ENCODE data around the gene NINL.
"Not testable (repeated sequence)": the region's sequence is repeated elsewhere in the genome, so short reads cannot be mapped to it uniquely, and the experiment has no call there.

NINL gene

DNA sequence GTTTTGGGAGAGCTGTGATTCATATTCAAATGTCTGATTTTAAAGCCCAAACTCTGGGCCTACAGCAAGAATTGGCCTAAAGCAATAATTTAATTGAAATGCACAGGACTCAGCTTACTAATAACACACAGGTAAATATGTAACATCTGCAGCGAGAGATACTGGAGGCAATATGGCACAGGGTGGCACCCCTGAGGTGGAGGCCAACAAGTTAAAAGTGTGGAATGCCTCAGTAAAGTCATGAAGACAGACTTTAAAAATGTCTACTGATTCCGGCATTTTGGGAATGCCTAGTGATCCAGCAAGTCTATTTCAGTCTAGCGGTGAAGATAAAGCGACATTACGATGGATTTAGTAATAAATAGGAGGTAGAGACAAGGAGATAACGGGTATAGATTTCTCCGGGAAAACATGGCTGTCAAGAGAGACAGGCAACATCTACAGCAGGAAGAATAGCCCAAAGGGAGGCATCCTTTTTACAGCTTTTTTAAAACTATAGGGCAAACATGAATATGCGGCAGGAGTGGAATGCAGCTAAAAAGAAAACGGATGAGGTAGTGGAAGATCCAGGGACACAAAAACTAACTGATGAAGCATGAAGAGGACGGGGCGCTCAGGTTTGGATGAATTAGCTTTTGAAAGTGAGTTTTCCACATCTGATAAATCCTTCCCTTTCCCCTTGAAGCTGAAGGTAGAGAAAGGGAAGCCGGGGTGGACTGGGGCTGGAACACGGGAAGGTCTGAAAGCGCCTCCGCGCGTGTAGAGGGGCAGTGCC, 37.3 kb upstream of the NINL start:
- peak overlapping the region; percentile 60 for H3K4me3 ChIP-seq (ENCODE audit: insufficient read depth, low read depth, low read length)
- H3K4me1 ChIP-seq (ENCODE audit: control insufficient read depth, insufficient read depth, low read length) = peaks cover 5% of the 10 kb centered on the region
- H3K9me3 ChIP-seq (ENCODE audit: control insufficient read depth, low read length) = no peaks in the 10 kb centered on the region
- 48 to 49% methylated on average over 17 of the region's 17 CpGs for WGBS, 2 experiments
- peaks cover 21% of the 10 kb centered on the region for H3K27me3 ChIP-seq (ENCODE audit: control insufficient read depth, insufficient read depth, low read length, poor library complexity, severe bottlenecking)
- H3K36me3 ChIP-seq (ENCODE audit: control insufficient read depth, insufficient read depth, low read length) = no peaks in the 10 kb centered on the region
- H3K27ac ChIP-seq (ENCODE audit: insufficient read depth, low read depth, low read length, poor library complexity, severe bottlenecking) = no peak overlapping the region

- peaks cover 21% of the 10 kb centered on the region for H3K27me3 ChIP-seq (ENCODE audit: control insufficient read depth, insufficient read depth, low read length, poor library complexity, severe bottlenecking)
- no peak overlapping the region for H3K27ac ChIP-seq (ENCODE audit: insufficient read depth, low read depth, low read length, poor library complexity, severe bottlenecking)
- H3K36me3 ChIP-seq (ENCODE audit: control insufficient read depth, insufficient read depth, low read length) = no peaks in the 10 kb centered on the region
- no peaks in the 10 kb centered on the region for H3K9me3 ChIP-seq (ENCODE audit: control insufficient read depth, low read length)
- no peak overlapping the region for H3K4me3 ChIP-seq (ENCODE audit: insufficient read depth, low read depth, low read length)
- H3K4me1 ChIP-seq (ENCODE audit: control insufficient read depth, insufficient read depth, low read length) = peaks cover 5% of the 10 kb centered on the region
- 96% methylated on average over 6 of the region's 6 CpGs for whole genome bisulfite sequencing, 2 experiments
Measured at GRCh38 chr20:25622049-25622448, 36.7 kb upstream of the NINL start.

GRCh38 chr20:25619514-25619913, 34.2 kb upstream of the NINL start:
- no peaks in the 10 kb centered on the region for H3K36me3 ChIP-seq (ENCODE audit: control insufficient read depth, insufficient read depth, low read length)

DNA sequence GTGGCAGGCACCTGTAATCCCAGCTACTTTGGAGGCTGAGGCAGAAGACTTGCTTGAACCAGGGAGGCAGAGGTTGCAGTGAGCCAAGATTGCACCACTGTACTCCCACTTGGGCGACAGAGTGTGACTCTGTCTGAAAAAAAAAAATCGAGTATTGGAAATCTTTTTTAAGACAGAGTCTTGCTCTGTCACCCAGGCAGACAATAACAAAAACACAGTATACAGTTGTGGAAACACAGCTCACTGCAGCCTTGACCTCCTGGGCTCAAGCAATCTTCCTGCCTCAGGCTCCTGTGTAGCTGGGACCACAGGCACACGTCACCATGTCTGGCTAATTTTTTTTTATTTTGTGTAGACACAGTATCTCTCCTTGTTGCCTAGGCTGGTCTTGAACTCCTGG, 23.4 kb upstream of the NINL start:
- Histone ChIP-seq H3K36me3 (ENCODE audit: control insufficient read depth, insufficient read depth, low read length) (no peaks in the 10 kb centered on the region), H3K27me3 (ENCODE audit: control insufficient read depth, insufficient read depth, low read length, poor library complexity, severe bottlenecking) (no peaks in the 10 kb centered on the region), H3K4me3 (ENCODE audit: insufficient read depth, low read depth, low read length) (no peak overlapping the region), H3K4me1 (ENCODE audit: control insufficient read depth, insufficient read depth, low read length) (no peaks in the 10 kb centered on the region), H3K27ac (ENCODE audit: insufficient read depth, low read depth, low read length, poor library complexity, severe bottlenecking) (no peak overlapping the region), H3K9me3 (ENCODE audit: control insufficient read depth, low read length) (no peaks in the 10 kb centered on the region)
- WGBS, 2 experiments = 88 to 96% methylated on average over 3 of the region's 3 CpGs

More at GRCh38 chr20:25619514-25619913, 34.2 kb upstream of the NINL start:
- H3K4me1 ChIP-seq (ENCODE audit: control insufficient read depth, insufficient read depth, low read length) = peaks cover 3% of the 10 kb centered on the region
- H3K9me3 ChIP-seq (ENCODE audit: control insufficient read depth, low read length) = no peaks in the 10 kb centered on the region
- no peak overlapping the region for H3K4me3 ChIP-seq (ENCODE audit: insufficient read depth, low read depth, low read length)
- peaks cover 19% of the 10 kb centered on the region for H3K27me3 ChIP-seq (ENCODE audit: control insufficient read depth, insufficient read depth, low read length, poor library complexity, severe bottlenecking)
- WGBS, 2 experiments = 92 to 94% methylated on average over 3 of the region's 3 CpGs
- no peak overlapping the region for H3K27ac ChIP-seq (ENCODE audit: insufficient read depth, low read depth, low read length, poor library complexity, severe bottlenecking)

GRCh38 chr20:25606094-25606695, 20.9 kb upstream of the NINL start:
- Histone ChIP-seq H3K9me3 (ENCODE audit: control insufficient read depth, low read length) (no peaks in the 10 kb centered on the region), H3K27ac (ENCODE audit: insufficient read depth, low read depth, low read length, poor library complexity, severe bottlenecking) (no peak overlapping the region), H3K36me3 (ENCODE audit: control insufficient read depth, insufficient read depth, low read length) (no peaks in the 10 kb centered on the region), H3K4me1 (ENCODE audit: control insufficient read depth, insufficient read depth, low read length) (no peaks in the 10 kb centered on the region), H3K27me3 (ENCODE audit: control insufficient read depth, insufficient read depth, low read length, poor library complexity, severe bottlenecking) (no peaks in the 10 kb centered on the region), H3K4me3 (ENCODE audit: insufficient read depth, low read depth, low read length) (no peak overlapping the region)
- 80 to 100% methylated on average over 1 of the region's 1 CpG for WGBS, 2 experiments

GRCh38 chr20:25605148-25605547, 19.8 kb upstream of the NINL start:
- Histone ChIP-seq H3K27me3 (ENCODE audit: control insufficient read depth, insufficient read depth, low read length, poor library complexity, severe bottlenecking) (no peaks in the 10 kb centered on the region), H3K4me3 (ENCODE audit: insufficient read depth, low read depth, low read length) (no peak overlapping the region), H3K27ac (ENCODE audit: insufficient read depth, low read depth, low read length, poor library complexity, severe bottlenecking) (no peak overlapping the region), H3K36me3 (ENCODE audit: control insufficient read depth, insufficient read depth, low read length) (no peaks in the 10 kb centered on the region), H3K9me3 (ENCODE audit: control insufficient read depth, low read length) (no peaks in the 10 kb centered on the region), H3K4me1 (ENCODE audit: control insufficient read depth, insufficient read depth, low read length) (no peaks in the 10 kb centered on the region)
- WGBS, 2 experiments = 90 to 94% methylated on average over 7 of the region's 7 CpGs

DNA sequence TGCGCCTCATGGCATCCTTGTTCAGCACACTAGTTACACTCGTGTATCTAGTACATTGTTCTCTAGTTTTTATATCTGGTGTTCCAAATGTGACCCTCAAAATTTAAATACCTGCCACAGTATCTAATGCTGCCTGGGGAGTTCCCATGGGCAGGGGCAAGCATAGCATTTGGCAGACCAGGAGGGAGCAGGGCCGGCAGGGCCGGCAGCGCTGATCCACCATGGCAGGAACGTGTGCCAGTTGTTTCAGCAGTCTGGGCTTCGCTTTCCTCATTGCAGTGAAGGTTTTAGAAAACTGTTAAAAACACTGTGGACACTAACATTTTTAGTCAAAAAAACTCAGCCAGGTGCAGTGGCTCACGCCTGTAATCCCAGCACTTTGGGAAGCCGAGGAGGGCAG, 19.3 kb upstream of the NINL start:
- Histone ChIP-seq H3K36me3 (ENCODE audit: control insufficient read depth, insufficient read depth, low read length) (no peaks in the 10 kb centered on the region), H3K4me3 (ENCODE audit: insufficient read depth, low read depth, low read length) (no peak overlapping the region), H3K27ac (ENCODE audit: insufficient read depth, low read depth, low read length, poor library complexity, severe bottlenecking) (no peak overlapping the region), H3K27me3 (ENCODE audit: control insufficient read depth, insufficient read depth, low read length, poor library complexity, severe bottlenecking) (no peaks in the 10 kb centered on the region), H3K9me3 (ENCODE audit: control insufficient read depth, low read length) (no peaks in the 10 kb centered on the region), H3K4me1 (ENCODE audit: control insufficient read depth, insufficient read depth, low read length) (no peaks in the 10 kb centered on the region)
- 94 to 97% methylated on average over 9 of the region's 9 CpGs for WGBS, 2 experiments

- WGBS, 2 experiments = 96 to 97% methylated on average over 7 of the region's 9 CpGs
- H3K9me3 ChIP-seq (ENCODE audit: control insufficient read depth, low read length); H3K27ac ChIP-seq (ENCODE audit: insufficient read depth, low read depth, low read length, poor library complexity, severe bottlenecking); H3K4me3 ChIP-seq (ENCODE audit: insufficient read depth, low read depth, low read length); H3K4me1 ChIP-seq (ENCODE audit: control insufficient read depth, insufficient read depth, low read length); H3K27me3 ChIP-seq (ENCODE audit: control insufficient read depth, insufficient read depth, low read length, poor library complexity, severe bottlenecking); H3K36me3 ChIP-seq (ENCODE audit: control insufficient read depth, insufficient read depth, low read length): not testable (repeated sequence)
Measured at GRCh38 chr20:25602914-25603309, 17.6 kb upstream of the NINL start.

DNA sequence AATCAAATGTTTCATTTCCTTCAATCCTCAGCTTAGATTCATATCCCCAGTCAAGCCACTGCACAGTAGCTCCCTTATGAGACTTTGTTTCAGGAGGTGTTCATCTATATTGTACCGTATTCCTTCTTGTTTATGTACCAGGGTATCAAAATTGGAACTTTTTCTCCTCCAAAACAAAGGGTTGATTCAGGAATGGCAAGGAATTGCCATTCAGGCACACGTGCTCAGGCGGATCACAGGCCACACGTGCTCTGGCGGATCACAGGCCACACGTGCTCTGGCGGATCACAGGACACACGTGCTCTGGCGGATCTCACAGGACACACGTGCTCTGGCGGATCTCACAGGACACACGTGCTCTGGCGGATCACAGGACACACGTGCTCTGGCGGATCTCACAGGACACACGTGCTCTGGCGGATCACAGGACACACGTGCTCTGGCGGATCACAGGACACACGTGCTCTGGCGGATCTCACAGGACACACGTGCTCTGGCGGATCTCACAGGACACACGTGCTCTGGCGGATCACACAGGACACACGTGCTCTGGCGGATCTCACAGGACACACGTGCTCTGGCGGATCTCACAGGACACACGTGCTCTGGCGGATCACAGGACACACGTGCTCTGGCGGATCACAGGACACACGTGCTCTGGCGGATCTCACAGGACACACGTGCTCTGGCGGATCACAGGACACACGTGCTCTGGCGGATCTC, 17.0 kb upstream of the NINL start:
- not testable (repeated sequence) for H3K27ac ChIP-seq (ENCODE audit: insufficient read depth, low read depth, low read length, poor library complexity, severe bottlenecking); H3K36me3 ChIP-seq (ENCODE audit: control insufficient read depth, insufficient read depth, low read length); H3K4me1 ChIP-seq (ENCODE audit: control insufficient read depth, insufficient read depth, low read length); H3K4me3 ChIP-seq (ENCODE audit: insufficient read depth, low read depth, low read length); H3K9me3 ChIP-seq (ENCODE audit: control insufficient read depth, low read length); H3K27me3 ChIP-seq (ENCODE audit: control insufficient read depth, insufficient read depth, low read length, poor library complexity, severe bottlenecking)
- 94 to 98% methylated on average over 29 to 30 of the region's 39 CpGs for WGBS, 2 experiments

GRCh38 chr20:25601659-25602058, 16.3 kb upstream of the NINL start:
- WGBS, 2 experiments = 85 to 87% methylated on average over 2 of the region's 2 CpGs
- Histone ChIP-seq H3K4me1 (ENCODE audit: control insufficient read depth, insufficient read depth, low read length) (no peaks in the 10 kb centered on the region), H3K27ac (ENCODE audit: insufficient read depth, low read depth, low read length, poor library complexity, severe bottlenecking) (no peak overlapping the region), H3K4me3 (ENCODE audit: insufficient read depth, low read depth, low read length) (no peak overlapping the region), H3K36me3 (ENCODE audit: control insufficient read depth, insufficient read depth, low read length) (no peaks in the 10 kb centered on the region), H3K9me3 (ENCODE audit: control insufficient read depth, low read length) (no peaks in the 10 kb centered on the region), H3K27me3 (ENCODE audit: control insufficient read depth, insufficient read depth, low read length, poor library complexity, severe bottlenecking) (no peaks in the 10 kb centered on the region)

Data from ectodermal cell (in vitro differentiated cells).